GM19193 (cell line): Measurements from ENCODE around the gene OR1L6.

Source experiments
- POLR2A ChIP-seq: IDR thresholded peaks from 4 replicates; pipeline ENCODE4 v1.6.1; 2011; ENCODE audit not compliant: insufficient read depth, insufficient read length; ENCODE audit errors: extremely low read depth

The OR1L6 gene

GRCh38 chr9:122791872-122792669 lies 50.0 kb downstream of the OR1L6 start:
- TF ChIP-seq POLR2A: no peak

- no peak for TF ChIP-seq POLR2A
Observed at GRCh38 chr9:122797316-122798063, 55.4 kb downstream of the OR1L6 start.
